Endothelial cell of umbilical vein (primary cell): ENCODE data around the gene HNRNPLL. TPM values are rescaled to one million over a fixed set of nuclear protein-coding genes. Genes with fewer than 3 reads are reported as not detected.

Source experiments
- BruUV-seq: library from RNA; stranded (reverse); fragments of 400-500 nt; replicated peaks from 2 replicates; lab custom pipeline; 2021; lab: Mats Ljungman, UMichigan
- CTCF ChIA-PET: fragments of 300-600, 350-600 bp; sonication (Branson Sonifier 250); formaldehyde crosslinking; loops from one replicate; lab custom pipeline; 2021; ENCODE audit warnings: antibody characterized with exemption, inconsistent platforms; lab: Charles Lee
- POLR2A ChIA-PET: fragments of 300-600, 350-600 bp; sonication (Branson Sonifier 250); formaldehyde crosslinking; loops from one replicate; lab custom pipeline; 2021; ENCODE audit warnings: antibody characterized with exemption, inconsistent platforms; lab: Charles Lee
- DNase-seq: peaks from one replicate; pipeline ENCODE4 v3.0.0-alpha.2; 2011; ENCODE audit warnings: low read depth, low spot score
- FAIRE-seq: peaks from 2 replicates; lab custom pipeline; 2011; peaks lifted over from hg19 to GRCh38; lab: Jason Lieb, UNC
- H2AFZ ChIP-seq: 2 replicates; pipeline ENCODE4 v1.6.0; 2012; ENCODE audit warnings: low read depth, low read length, control low read depth, inconsistent platforms
- H3K27ac ChIP-seq: 2 replicates; pipeline ENCODE4 v1.5.1; 2011; ENCODE audit warnings: low read depth, mild to moderate bottlenecking, control low read depth, low read length, moderate library complexity; ENCODE audit not compliant: insufficient read depth
- H3K27me3 ChIP-seq, 2 experiments: 2 replicates each; pipeline versions ENCODE4 v1.6.0 to v1.6.1; 2011; ENCODE audit warnings: low read length in 2 of 2, mixed read lengths in 1 of 2; ENCODE audit not compliant: control insufficient read depth in 2 of 2, insufficient read depth in 2 of 2
- H3K36me3 ChIP-seq, 2 experiments: 2 replicates in 1 of 2; 3 replicates in 1 of 2; pipeline ENCODE4 v1.5.1; 2011; ENCODE audit warnings: low read length in 2 of 2, mild to moderate bottlenecking in 1 of 2, moderate library complexity in 1 of 2; ENCODE audit not compliant: control insufficient read depth in 2 of 2, insufficient read depth in 2 of 2; ENCODE audit errors: extremely low read depth in 1 of 2
- H3K4me1 ChIP-seq: 3 replicates; pipeline ENCODE4 v1.5.1; 2011; ENCODE audit warnings: mild to moderate bottlenecking, low read length; ENCODE audit not compliant: control insufficient read depth, insufficient read depth; ENCODE audit errors: extremely low read depth
- H3K4me2 ChIP-seq: 2 replicates; pipeline ENCODE4 v1.6.1; 2011; ENCODE audit warnings: low read length, control low read depth, mixed read lengths; ENCODE audit not compliant: insufficient read depth
- H3K4me3 ChIP-seq, 3 experiments: fragments of 200-600 bp in 1 of 3; sonication (generic), shearing (Covaris generic) in 1 of 3; replicated peaks in 1 of 3; 2 replicates each; pipeline ENCODE4 v1.5.1; 2011 to 2016; ENCODE audit warnings: control low read depth in 3 of 3, low read length in 3 of 3, mild to moderate bottlenecking in 2 of 3, inconsistent platforms in 1 of 3, low read depth in 1 of 3, moderate library complexity in 1 of 3; ENCODE audit not compliant: insufficient read depth in 1 of 3
- H3K79me2 ChIP-seq: 2 replicates; pipeline ENCODE4 v1.6.0; 2012; ENCODE audit warnings: low read length, inconsistent platforms; ENCODE audit not compliant: control insufficient read depth, insufficient read depth
- H3K9ac ChIP-seq: replicated peaks from 2 replicates; pipeline ENCODE3; 2011; ENCODE audit warnings: low read length, control low read depth; ENCODE audit not compliant: insufficient read depth; ENCODE audit errors: extremely low read depth
- H3K9me1 ChIP-seq: replicated peaks from 3 replicates; pipeline ENCODE4 v1.6.0; 2011; ENCODE audit warnings: mild to moderate bottlenecking, low read length; ENCODE audit not compliant: control insufficient read depth, insufficient read depth; ENCODE audit errors: extremely low read depth
- H3K9me3 ChIP-seq: replicated peaks from 2 replicates; pipeline ENCODE4 v1.5.1; 2012; ENCODE audit warnings: low read length, inconsistent platforms; ENCODE audit not compliant: control insufficient read depth, insufficient read depth
- H4K20me1 ChIP-seq: replicated peaks from 2 replicates; pipeline ENCODE3; 2011; ENCODE audit warnings: mild to moderate bottlenecking, low read length; ENCODE audit not compliant: control insufficient read depth, insufficient read depth; ENCODE audit errors: extremely low read depth
- CTCF ChIP-seq, 2 donors: IDR thresholded peaks; 1 replicate in 1 of 2; 2 replicates in 1 of 2; pipeline ENCODE4 v1.5.1; 2011; ENCODE audit warnings: low read length in 2 of 2, mild to moderate bottlenecking in 2 of 2, moderate library complexity in 2 of 2, control low read depth in 1 of 2, inconsistent platforms in 1 of 2, low read depth in 1 of 2; ENCODE audit not compliant: insufficient read depth in 1 of 2; ENCODE audit errors: extremely low read depth in 1 of 2
- EZH2 ChIP-seq: IDR thresholded peaks from 2 replicates; pipeline ENCODE4 v1.6.1; 2012; ENCODE audit warnings: borderline replicate concordance, low read depth, mild to moderate bottlenecking, moderate library complexity, low read length, inconsistent platforms; ENCODE audit not compliant: severe bottlenecking
- FOS ChIP-seq: IDR thresholded peaks from 2 replicates; pipeline ENCODE4 v1.6.1; 2011; ENCODE audit warnings: mild to moderate bottlenecking, low read length, moderate library complexity, borderline replicate concordance; ENCODE audit not compliant: insufficient read depth
- GATA2 ChIP-seq: IDR thresholded peaks from 2 replicates; pipeline ENCODE4 v1.7.0; 2011; ENCODE audit warnings: low read depth, mild to moderate bottlenecking, moderate library complexity, mixed read lengths, low read length; ENCODE audit not compliant: insufficient read length, insufficient read depth
- JUN ChIP-seq: IDR thresholded peaks from 2 replicates; pipeline ENCODE4 v1.6.1; 2011; ENCODE audit warnings: borderline replicate concordance, low read depth; ENCODE audit not compliant: insufficient read length, insufficient read depth
- MAX ChIP-seq: IDR thresholded peaks from 2 replicates; pipeline ENCODE4 v1.6.1; 2011; ENCODE audit not compliant: insufficient read depth, insufficient read length
- MYC ChIP-seq: IDR thresholded peaks from one replicate; pipeline ENCODE4 v1.6.1; 2011; ENCODE audit warnings: mild to moderate bottlenecking, low read depth, low read length
- POLR2AphosphoS5 ChIP-seq: IDR thresholded peaks from 2 replicates; pipeline ENCODE4 v1.6.1; 2012; ENCODE audit warnings: low read depth, mild to moderate bottlenecking, control low read depth, low read length, moderate library complexity; ENCODE audit not compliant: insufficient read depth
- dilution Hi-C: fragments of 300-500 bp; cut with MboI; formaldehyde crosslinking; loops from one replicate; pipeline ENCODE4 v1.15.0; 2019; ENCODE audit warnings: low sequenced_read_pairs; ENCODE audit not compliant: extremely low pct_ligation_motif_present
- intact Hi-C: fragments of 100-400 bp; cut with micrococcal nuclease; formaldehyde crosslinking; loops from one replicate; pipeline ENCODE4 v1.10.0; 2022
- polyA plus RNA-seq, 4 experiments: library from polyadenylated mRNA; depleted of rRNA in 3 of 4; stranded (reverse) in 3 of 4; unstranded in 1 of 4; fragments of >200 nt; gene quantifications; 2 replicates each; pipeline versions ENCODE4 v1.2.1 to v1.2.3, GENCODE V29; 2011 to 2012; ENCODE audit warnings: missing spikeins in 1 of 4
- total RNA-seq: library from RNA; stranded (reverse); gene quantifications from 2 replicates; pipeline ENCODE4 v1.2.3, GENCODE V29; 2021

Gene HNRNPLL
- total and polyA plus RNA-seq, 2 donors (not counting 3 experiments of a cell fraction or from before 2014, with no cell fraction given): 19.8 to 56.2 TPM

GRCh38 chr2:38627391-38627790 is 24.7 kb upstream of the HNRNPLL start:
- dilution Hi-C loops (no loop called here), intact Hi-C loops (no loop called here)
- Histone ChIP-seq H3K36me3 (no peaks in the 10 kb centered on the region), H3K9me3 (no peaks in the 10 kb centered on the region), H3K4me3 (no peak overlapping the region), H3K9me1 (no peaks in the 10 kb centered on the region), H3K9ac (no peak overlapping the region), H3K4me2 (no peak overlapping the region), H3K4me1 (no peaks in the 10 kb centered on the region), H3K27me3 (peaks cover 3% of the 10 kb centered on the region in 2 experiments), H3K79me2 (no peaks in the 10 kb centered on the region), H4K20me1 (no peaks in the 10 kb centered on the region), H3K27ac (no peak overlapping the region), H2AFZ (no peak overlapping the region)
- BruUV-seq: no TSS peak
- TF ChIP-seq MYC: no peak
- no peak for TF ChIP-seq CTCF (IDR thresholded peaks at IDR 0.05; ENCODE audit: extremely low read depth in 1 of 2, insufficient read depth in 1 of 2, low read depth in 1 of 2, low read length in 2 of 2)
- no peak for TF ChIP-seq POLR2AphosphoS5
- no peak for TF ChIP-seq GATA2
- no peak for TF ChIP-seq FOS
- TF ChIP-seq JUN: no peak
- no peak for TF ChIP-seq MAX
- TF ChIP-seq EZH2: no peak
- ChIA-PET CTCF (interaction anchor here (0.7 to 2.0 kb wide), 3 partner anchors 9 to 46 kb away, joined by 3 to 7 read pairs (median 3); no protein-coding TSS in a partner anchor), POLR2A (no interaction called here)
- FAIRE-seq (no peak), DNase-seq (no peak)
